HUES48 (cell line): ENCODE results near the gene HPSE.

Experiments
- H3K27ac ChIP-seq: one replicate; pipeline ENCODE4 v1.7.0; 2013; ENCODE audit warnings: low read depth, low read length, inconsistent platforms
- H3K27me3 ChIP-seq: 2 replicates; pipeline ENCODE4 v1.6.1; 2013; ENCODE audit warnings: mild to moderate bottlenecking, low read length; ENCODE audit not compliant: control insufficient read depth, insufficient read depth
- H3K36me3 ChIP-seq: 2 replicates; pipeline ENCODE4 v1.6.1; 2013; ENCODE audit warnings: low read length; ENCODE audit not compliant: control insufficient read depth, insufficient read depth
- H3K4me1 ChIP-seq: 2 replicates; pipeline ENCODE4 v1.6.1; 2013; ENCODE audit warnings: mild to moderate bottlenecking, low read length; ENCODE audit not compliant: control insufficient read depth, insufficient read depth
- H3K4me3 ChIP-seq: 2 replicates; pipeline ENCODE4 v1.5.1; 2013; ENCODE audit warnings: mild to moderate bottlenecking, low read depth, low read length
- H3K9ac ChIP-seq: 2 replicates; pipeline ENCODE4 v1.6.1; 2013; ENCODE audit warnings: mild to moderate bottlenecking, low read depth, low read length, moderate library complexity
- H3K9me3 ChIP-seq: 2 replicates; pipeline ENCODE4 v1.6.1; 2013; ENCODE audit warnings: low read length; ENCODE audit not compliant: control insufficient read depth, insufficient read depth

The HPSE gene

GRCh38 chr4:83362492-83363329 lies 28.1 kb upstream of the HPSE start:
- Histone ChIP-seq H3K27ac (peak overlapping the region; percentile 75), H3K36me3 (no peaks in the 10 kb centered on the region), H3K4me1 (peaks cover 14% of the 10 kb centered on the region), H3K27me3 (no peaks in the 10 kb centered on the region), H3K9me3 (no peaks in the 10 kb centered on the region), H3K9ac (no peak overlapping the region), H3K4me3 (no peak overlapping the region)

GRCh38 chr4:83361416-83362103 lies 26.9 kb upstream of the HPSE start:
- Histone ChIP-seq H3K9me3 (no peaks in the 10 kb centered on the region), H3K36me3 (no peaks in the 10 kb centered on the region), H3K27me3 (no peaks in the 10 kb centered on the region), H3K4me3 (no peak overlapping the region), H3K27ac (peak overlapping the region; percentile 75), H3K9ac (peak overlapping the region; percentile 28; the same call in 1 of the 2 replicates), H3K4me1 (peaks cover 19% of the 10 kb centered on the region)

GRCh38 chr4:83360018-83360417 lies 25.4 kb upstream of the HPSE start:
- Histone ChIP-seq H3K36me3 (no peaks in the 10 kb centered on the region), H3K27me3 (no peaks in the 10 kb centered on the region), H3K9me3 (no peaks in the 10 kb centered on the region), H3K4me3 (no peak overlapping the region), H3K9ac (no peak overlapping the region), H3K27ac (no peak overlapping the region), H3K4me1 (peaks cover 19% of the 10 kb centered on the region)

- H3K9me3 ChIP-seq = peaks cover 2% of the 10 kb centered on the region; the same call in 1 of the 2 replicates
- no peaks in the 10 kb centered on the region for H3K27me3 ChIP-seq
- no peak overlapping the region for H3K9ac ChIP-seq
- H3K36me3 ChIP-seq = no peaks in the 10 kb centered on the region
- no peak overlapping the region for H3K27ac ChIP-seq
- no peak overlapping the region for H3K4me3 ChIP-seq
- peaks cover 19% of the 10 kb centered on the region for H3K4me1 ChIP-seq
Observed at GRCh38 chr4:83358410-83358809, 23.8 kb upstream of the HPSE start.

GRCh38 chr4:83356899-83357661 lies 22.4 kb upstream of the HPSE start:
- H3K27ac ChIP-seq = peak overlapping the region; percentile 33
- peaks cover 11% of the 10 kb centered on the region for H3K4me1 ChIP-seq
- H3K4me3 ChIP-seq = no peak overlapping the region
- H3K9me3 ChIP-seq = peaks cover 2% of the 10 kb centered on the region; the same call in 1 of the 2 replicates
- no peaks in the 10 kb centered on the region for H3K27me3 ChIP-seq
- no peak overlapping the region for H3K9ac ChIP-seq
- H3K36me3 ChIP-seq = no peaks in the 10 kb centered on the region

- Histone ChIP-seq H3K4me1 (peaks cover 4% of the 10 kb centered on the region; the same call in 1 of the 2 replicates), H3K27me3 (no peaks in the 10 kb centered on the region), H3K27ac (no peak overlapping the region), H3K9me3 (peaks cover 2% of the 10 kb centered on the region; the same call in 1 of the 2 replicates), H3K9ac (no peak overlapping the region), H3K4me3 (no peak overlapping the region), H3K36me3 (no peaks in the 10 kb centered on the region)
Observed at GRCh38 chr4:83353516-83353915, 18.9 kb upstream of the HPSE start.

GRCh38 chr4:83348074-83348473 lies 13.4 kb upstream of the HPSE start:
- H3K9ac ChIP-seq = no peak overlapping the region
- no peaks in the 10 kb centered on the region for H3K36me3 ChIP-seq
- H3K27me3 ChIP-seq = no peaks in the 10 kb centered on the region

GRCh38 chr4:83342476-83342875 lies 7.8 kb upstream of the HPSE start:
- no peak overlapping the region for H3K27ac ChIP-seq
- no peak overlapping the region for H3K9ac ChIP-seq
- H3K36me3 ChIP-seq = no peaks in the 10 kb centered on the region
- H3K27me3 ChIP-seq = 0 out of 2 replicates have a peak, but pooled peaks cover 2% of the 10 kb centered on the region
- no peaks in the 10 kb centered on the region for H3K4me1 ChIP-seq
- no peak overlapping the region for H3K4me3 ChIP-seq
- H3K9me3 ChIP-seq = 0 out of 2 replicates have a peak, but pooled peaks cover 8% of the 10 kb centered on the region

More at GRCh38 chr4:83348074-83348473, 13.4 kb upstream of the HPSE start:
- no peak overlapping the region for H3K27ac ChIP-seq
- peaks cover 8% of the 10 kb centered on the region; the same call in 1 of the 2 replicates for H3K9me3 ChIP-seq
- H3K4me3 ChIP-seq = no peak overlapping the region
- no peaks in the 10 kb centered on the region for H3K4me1 ChIP-seq

- Histone ChIP-seq H3K9me3 (no peaks in the 10 kb centered on the region), H3K4me3 (no peak overlapping the region), H3K27me3 (peaks cover 16% of the 10 kb centered on the region), H3K36me3 (no peaks in the 10 kb centered on the region), H3K9ac (no peak overlapping the region), H3K4me1 (no peaks in the 10 kb centered on the region), H3K27ac (no peak overlapping the region)
Observed at GRCh38 chr4:83340692-83341343, 6.2 kb upstream of the HPSE start.

GRCh38 chr4:83339573-83339972 lies 4.9 kb upstream of the HPSE start:
- Histone ChIP-seq H3K4me3 (no peak overlapping the region), H3K9ac (no peak overlapping the region), H3K9me3 (no peaks in the 10 kb centered on the region), H3K27ac (no peak overlapping the region), H3K27me3 (peaks cover 29% of the 10 kb centered on the region), H3K4me1 (peaks cover 6% of the 10 kb centered on the region), H3K36me3 (no peaks in the 10 kb centered on the region)
